ENCODE measurements around the gene COG7.

GRCh38 chr16:23409522-23409921 is 43.5 kb downstream of the COG7 start:
- TF ChIP-seq POLR2A (IDR thresholded peaks at IDR 0.05) = no peak
- TF ChIP-seq, protein P1, sequence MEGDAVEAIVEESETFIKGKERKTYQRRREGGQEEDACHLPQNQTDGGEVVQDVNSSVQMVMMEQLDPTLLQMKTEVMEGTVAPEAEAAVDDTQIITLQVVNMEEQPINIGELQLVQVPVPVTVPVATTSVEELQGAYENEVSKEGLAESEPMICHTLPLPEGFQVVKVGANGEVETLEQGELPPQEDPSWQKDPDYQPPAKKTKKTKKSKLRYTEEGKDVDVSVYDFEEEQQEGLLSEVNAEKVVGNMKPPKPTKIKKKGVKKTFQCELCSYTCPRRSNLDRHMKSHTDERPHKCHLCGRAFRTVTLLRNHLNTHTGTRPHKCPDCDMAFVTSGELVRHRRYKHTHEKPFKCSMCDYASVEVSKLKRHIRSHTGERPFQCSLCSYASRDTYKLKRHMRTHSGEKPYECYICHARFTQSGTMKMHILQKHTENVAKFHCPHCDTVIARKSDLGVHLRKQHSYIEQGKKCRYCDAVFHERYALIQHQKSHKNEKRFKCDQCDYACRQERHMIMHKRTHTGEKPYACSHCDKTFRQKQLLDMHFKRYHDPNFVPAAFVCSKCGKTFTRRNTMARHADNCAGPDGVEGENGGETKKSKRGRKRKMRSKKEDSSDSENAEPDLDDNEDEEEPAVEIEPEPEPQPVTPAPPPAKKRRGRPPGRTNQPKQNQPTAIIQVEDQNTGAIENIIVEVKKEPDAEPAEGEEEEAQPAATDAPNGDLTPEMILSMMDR (IDR thresholded peaks at IDR 0.05) = no peak

Measured in Peyer's patch (tissue), 4 donors.